HG03521 (cell line): Measurements from ENCODE around the gene PPP4C.
"Not testable (repeated sequence)": the region's sequence is repeated elsewhere in the genome, so short reads cannot be mapped to it uniquely, and the experiment has no call there.

Experiments
- ATAC-seq: cut with Tn5 transposase; IDR thresholded peaks from one replicate; pipeline ENCODE4 v1.9.1; 2021; ENCODE audit warnings: mild to moderate bottlenecking, moderate library complexity; ENCODE audit not compliant: unreplicated experiment

The PPP4C gene

GRCh38 chr16:30095166-30096078 lies 19.6 kb downstream of the PPP4C start:
- ATAC-seq = no peak

GRCh38 chr16:30096105-30096861 lies 20.5 kb downstream of the PPP4C start, which contains the start of gene YPEL3:
Gene YPEL3 (minus strand): TSS chr16:30096213. CDS start chr16:30095482, 731 bp downstream.
- ATAC-seq = peak; percentile 56

GRCh38 chr16:30096862-30097563 lies 21.2 kb downstream of the PPP4C start:
- ATAC-seq = no peak

DNA sequence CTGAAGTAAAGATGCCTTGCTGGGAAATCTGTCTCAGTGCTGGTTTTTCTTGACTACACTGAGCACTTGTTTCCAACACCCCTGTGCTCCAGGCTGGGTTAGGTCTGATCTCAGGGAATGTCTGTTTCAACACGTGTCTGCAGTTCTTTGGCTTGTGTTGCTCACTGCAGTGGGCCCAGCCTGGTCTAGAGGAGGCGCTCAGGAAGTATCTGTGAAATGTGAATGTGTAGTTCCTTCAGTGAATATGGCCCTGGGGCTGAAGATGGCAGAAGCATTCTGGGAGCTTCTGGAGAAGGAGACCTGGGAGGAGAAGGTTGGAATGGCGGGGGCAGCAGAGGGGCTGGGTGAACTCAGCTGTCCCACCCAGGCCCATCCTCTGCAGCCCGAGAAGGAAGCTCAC lies 28.3 kb downstream of the PPP4C start:
- ATAC-seq = no peak

GRCh38 chr16:30104492-30104891 lies 28.7 kb downstream of the PPP4C start:
- no peak for ATAC-seq

DNA sequence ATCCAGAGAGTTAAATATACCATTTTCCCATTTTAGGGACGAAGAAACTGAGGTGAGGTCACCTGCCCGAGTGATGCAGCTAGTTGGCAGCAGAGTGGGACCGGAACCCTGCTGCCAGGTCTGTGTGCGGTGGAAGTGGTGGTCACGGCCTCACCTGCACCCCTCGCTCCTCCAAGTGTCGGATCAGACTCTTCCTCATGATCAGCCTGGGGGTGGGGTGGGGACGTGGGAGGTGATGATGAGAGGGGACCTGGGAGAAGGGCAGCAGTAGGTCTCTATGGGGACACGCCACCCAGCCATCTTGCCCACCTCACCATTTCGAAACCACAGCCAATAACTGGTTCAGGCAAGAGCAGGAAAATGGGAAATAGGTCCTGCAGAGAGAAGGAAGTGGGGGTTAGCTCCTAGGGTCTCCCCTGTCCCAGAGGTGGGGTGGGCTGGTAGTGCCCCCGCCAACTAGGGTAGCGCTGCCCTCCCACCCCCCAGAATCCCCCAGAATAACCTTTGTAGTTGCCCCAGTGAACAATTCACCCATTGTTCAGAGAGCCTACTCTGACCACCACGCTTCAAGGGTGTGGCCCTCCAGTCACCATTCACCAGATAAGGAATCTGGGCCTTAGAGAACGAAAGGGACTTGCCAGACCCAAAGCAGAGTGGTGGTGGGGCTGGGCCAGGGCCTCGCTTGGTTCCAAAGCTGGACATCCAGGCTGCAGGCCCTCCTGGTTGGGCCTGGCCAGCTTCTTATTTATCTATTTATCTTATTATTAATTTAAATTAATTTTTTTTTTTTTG lies 32.5 kb downstream of the PPP4C start:
- ATAC-seq = no peak

DNA sequence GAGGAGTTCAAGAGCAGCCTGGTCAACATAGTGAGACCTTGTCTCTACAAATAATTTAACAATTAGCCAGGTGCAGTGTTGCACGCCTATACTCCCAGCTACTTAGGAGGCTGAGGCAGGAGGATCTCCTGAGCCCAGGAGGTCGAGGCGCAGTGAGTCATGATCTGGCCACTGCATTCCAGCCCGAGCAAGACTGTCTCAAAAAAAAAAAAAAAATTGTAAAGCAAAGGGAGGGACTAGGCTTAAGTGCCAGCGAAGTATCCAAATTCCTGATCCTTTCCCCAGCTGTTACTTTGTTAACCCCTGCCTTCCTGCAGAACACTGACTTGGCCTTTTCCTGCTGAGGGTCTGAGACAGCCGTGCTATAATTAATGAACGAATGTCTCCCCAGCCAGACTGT lies 34.9 kb downstream of the PPP4C start:
- no peak for ATAC-seq

DNA sequence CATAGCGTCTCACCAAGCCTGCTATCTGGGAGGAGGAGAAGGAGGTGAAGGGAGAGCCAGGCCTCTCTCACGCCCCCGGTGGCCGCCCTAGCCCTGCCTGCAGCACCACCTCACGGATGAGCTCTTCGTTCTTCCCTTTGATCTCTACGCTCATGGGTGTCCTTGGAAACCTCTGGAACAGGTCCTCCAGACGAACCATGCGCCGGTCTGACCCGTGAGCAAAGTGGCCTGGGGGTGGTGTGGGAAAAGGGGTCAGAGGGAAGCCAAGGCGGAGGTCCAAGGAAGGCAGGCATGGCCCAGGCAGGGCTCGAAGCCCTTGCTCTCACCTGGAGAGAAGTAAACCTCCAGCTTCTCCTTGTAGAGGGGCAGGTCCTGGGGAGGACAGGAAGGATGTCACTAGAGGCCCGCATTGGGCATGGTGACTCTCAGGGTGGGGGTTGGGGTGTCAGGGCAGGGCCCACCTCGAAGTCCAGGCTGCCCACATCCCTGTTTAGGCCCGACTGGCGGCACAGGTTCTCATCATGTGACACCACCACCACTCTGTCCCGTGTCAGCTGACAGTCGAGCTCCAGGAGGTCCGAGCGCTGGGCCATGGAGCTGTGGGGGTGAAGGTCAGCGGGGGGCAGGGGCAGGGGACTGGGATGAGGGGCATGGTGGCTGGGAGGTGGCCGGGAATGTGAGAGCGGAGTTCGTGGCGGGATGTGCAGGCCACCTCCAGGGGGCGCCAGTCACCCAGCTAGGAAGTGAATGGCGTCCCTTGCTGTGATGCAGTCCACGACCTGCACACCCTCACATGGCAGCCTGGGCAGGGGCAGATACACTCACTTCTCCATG lies 36.6 kb downstream of the PPP4C start:
- ATAC-seq = no peak

DNA sequence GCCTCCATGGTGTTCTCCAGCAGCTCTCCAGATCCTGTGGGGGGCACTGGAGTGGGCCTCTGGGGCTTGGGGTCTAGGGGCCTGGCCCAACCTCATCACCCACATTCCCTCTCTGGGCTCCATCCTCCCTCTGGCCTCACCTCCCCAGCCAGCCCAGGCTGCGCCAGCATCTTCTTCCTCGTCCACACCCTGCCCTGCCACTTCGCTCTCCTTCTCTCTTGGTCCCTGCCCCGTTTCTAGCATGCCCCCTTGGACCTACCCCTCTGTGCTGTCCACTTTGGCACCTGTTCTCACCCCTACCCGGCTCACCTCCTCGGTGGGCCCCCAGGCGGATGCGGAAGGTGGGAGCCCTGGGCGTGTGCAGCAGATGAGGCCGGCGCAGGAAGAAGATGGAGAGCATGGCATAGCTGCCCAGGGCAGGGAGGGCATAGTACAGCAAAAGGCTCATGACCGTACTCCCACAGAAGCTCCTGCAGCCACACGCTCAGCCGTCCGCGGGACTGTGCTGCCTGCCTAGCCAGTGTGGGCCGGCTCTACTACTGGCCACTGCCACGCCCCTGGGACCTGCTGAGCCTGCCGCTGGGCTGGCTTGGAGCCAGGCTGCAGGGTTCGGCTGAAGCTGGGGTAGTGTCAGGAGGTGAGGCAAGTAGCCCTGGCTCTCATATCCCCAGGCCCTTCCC lies 37.4 kb downstream of the PPP4C start, which contains the start of gene GDPD3:
Gene GDPD3 (minus strand): TSS at position 507 of the 680 bp plus-strand sequence. CDS start 59 bp downstream, at position 448.
- ATAC-seq = no peak

GRCh38 chr16:30113711-30114333 lies 38.0 kb downstream of the PPP4C start:
- no peak for ATAC-seq

GRCh38 chr16:30114411-30114810 lies 38.6 kb downstream of the PPP4C start:
- no peak for ATAC-seq

DNA sequence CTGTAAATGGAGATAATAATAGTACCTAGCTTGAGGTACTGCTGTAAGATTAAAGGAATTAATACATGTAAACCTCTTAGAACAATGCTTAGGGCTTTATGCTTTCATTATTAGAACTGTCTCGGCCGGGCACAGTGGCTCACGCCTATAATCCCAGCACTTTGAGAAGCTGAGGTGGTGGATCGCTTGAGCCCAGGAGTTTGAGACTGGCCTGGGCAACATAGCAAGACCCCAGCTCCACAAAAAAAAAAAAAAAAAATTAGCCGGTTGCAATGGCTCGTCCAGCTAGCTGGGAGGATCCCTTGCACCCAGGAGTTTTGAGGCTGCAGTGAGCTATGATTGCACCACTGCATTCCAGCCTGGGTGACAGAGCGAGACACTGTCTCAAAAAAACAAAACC lies 39.0 kb downstream of the PPP4C start:
- not testable (repeated sequence) for ATAC-seq

GRCh38 chr16:30115238-30115637 lies 39.4 kb downstream of the PPP4C start:
- no peak for ATAC-seq

- no peak for ATAC-seq
These were observed 40.8 kb downstream of the PPP4C start for GRCh38 chr16:30116291-30117207.

DNA sequence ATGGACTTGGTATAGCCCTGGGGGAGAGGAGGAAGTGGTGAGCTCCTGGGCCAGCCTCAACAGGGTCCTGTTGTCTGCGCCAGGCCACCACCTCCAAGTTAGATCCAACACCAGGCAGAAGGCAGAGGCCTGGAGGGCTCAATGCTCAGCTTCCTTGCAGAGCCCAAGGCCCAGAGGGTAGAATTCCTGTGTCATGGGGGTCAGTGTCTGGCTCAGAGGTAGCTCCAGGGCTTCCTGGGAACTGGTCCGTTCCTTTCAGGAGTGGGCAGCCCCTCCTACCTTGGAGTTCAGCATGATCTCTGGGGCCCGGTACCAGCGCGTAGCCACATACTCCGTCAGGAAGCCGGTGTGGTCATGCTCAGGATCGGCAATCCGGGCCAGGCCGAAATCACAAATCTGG lies 42.0 kb downstream of the PPP4C start:
- ATAC-seq = no peak

DNA sequence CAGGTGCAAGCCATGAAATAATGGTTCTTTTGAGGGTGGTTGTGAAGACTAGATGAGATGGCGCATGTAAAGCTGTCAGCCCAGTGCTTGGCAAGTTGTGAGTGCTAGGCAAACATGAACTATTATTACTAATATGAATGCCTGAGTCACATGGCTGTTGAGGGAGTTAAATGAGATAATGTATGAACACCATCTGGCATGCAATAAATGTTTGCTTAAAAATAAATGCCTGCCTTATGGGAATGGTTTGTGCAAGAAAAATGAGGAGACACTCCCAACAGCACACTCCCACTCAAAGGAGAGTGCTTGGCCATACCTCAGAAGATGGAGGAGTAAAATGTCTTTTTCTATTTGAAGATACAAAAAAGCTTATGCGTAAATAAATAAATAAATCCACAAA lies 43.6 kb downstream of the PPP4C start:
- no peak for ATAC-seq

DNA sequence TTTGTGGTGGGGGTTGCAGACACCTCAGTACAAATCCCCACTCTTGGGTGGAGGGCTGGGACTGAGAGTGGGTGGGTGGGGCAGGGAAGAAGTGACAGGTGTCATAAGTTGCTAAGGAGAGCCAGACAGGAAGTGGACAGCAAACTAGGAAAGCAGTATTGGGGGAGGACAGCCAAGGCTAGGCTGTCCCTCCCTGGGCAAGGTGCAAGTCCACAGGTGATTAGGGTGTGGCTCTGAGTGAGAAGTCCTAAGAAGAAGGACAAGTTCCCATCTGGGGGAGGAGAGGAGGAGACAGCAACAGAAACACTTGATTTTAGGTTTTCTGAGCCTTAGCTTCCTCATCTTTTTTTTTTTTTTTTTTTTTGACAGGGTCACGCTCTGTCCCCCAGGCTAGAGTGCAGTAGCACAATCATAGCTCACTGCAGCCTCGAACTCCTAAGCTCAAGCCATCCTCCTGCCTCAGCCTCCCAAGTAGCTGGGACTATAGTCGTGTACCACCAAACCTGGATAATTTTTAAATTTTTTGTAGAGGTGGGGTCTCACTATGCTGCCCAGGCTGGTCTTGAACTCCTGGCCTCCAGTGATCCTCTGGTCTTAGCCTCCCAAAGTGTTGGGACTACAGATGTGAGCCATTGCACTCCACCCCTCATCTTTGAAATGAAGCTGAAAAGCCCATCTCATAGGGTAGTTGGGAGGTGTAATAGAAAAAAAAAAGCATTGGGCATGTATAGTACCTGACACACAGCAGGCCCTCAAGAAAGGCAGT lies 44.7 kb downstream of the PPP4C start:
- ATAC-seq = no peak
